HG02885 (cell line): Measurements from ENCODE around the gene RNF180.

Experiments used
- ATAC-seq: cut with Tn5 transposase; IDR thresholded peaks from one replicate; pipeline ENCODE4 v1.9.1; 2021; ENCODE audit warnings: mild to moderate bottlenecking; ENCODE audit not compliant: unreplicated experiment, poor library complexity

The RNF180 gene, protein sequence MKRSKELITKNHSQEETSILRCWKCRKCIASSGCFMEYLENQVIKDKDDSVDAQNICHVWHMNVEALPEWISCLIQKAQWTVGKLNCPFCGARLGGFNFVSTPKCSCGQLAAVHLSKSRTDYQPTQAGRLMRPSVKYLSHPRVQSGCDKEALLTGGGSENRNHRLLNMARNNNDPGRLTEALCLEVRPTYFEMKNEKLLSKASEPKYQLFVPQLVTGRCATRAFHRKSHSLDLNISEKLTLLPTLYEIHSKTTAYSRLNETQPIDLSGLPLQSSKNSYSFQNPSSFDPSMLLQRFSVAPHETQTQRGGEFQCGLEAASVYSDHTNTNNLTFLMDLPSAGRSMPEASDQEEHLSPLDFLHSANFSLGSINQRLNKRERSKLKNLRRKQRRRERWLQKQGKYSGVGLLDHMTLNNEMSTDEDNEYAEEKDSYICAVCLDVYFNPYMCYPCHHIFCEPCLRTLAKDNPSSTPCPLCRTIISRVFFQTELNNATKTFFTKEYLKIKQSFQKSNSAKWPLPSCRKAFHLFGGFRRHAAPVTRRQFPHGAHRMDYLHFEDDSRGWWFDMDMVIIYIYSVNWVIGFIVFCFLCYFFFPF

DNA sequence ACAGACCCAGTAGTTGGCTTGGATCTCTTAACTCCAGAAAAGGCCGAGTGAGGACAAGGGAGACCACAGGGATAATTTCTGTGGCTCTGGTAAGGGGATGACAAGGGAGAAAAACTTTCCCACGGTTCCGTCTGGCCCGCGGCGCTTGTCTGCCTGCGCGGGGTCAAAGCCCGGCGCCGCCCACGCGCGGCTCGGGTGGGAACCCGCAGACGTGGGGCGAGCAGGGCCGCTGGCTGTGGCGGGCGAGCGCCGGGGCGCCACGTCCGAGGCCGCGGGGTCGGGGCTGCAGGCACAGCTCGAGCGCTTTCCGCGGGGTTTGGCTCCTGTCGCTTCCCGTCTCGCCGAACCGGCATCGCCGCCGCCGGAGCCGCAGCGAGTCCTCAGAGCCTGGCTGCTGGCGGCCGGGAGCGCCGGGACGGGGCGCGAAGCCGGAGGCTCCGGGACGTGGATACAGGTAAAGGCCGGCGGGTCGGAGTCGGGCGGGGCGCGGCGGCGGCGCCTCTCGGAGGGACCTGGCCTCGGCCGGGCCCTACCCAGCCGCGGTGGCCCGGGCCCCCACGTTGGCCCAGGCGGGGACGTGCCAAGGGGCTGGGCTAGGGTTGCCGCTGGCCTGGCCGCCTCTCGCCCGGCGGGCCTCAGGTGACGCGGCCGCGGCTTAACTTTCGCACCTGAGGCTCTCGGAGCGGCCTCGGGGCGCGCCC lies at the start of gene RNF180:
RNF180 (plus strand) TSS at position 344 of the 701 bp plus-strand sequence. CDS start 34,965 bp downstream, outside the sequence.
- no peak for ATAC-seq

DNA sequence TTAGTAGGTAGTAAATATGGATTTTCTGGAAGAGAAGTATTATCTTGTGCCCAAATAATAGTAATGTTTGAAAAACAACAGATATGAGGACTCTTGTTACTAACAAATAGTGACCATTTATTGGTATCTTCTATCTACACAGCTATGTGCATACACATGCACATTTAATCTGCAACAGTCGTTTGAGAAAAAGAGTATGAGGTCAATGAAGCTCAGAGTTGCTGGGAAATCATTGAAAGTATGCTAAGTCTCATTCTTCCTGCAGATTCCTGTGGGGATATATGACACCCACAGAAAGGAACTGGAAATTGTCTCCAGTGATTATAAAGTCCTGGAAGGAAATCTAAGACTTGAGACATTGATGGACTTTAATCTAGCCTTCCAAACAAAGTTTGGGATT lies 40.1 kb upstream of the RNF180 start:
- no peak for ATAC-seq

DNA sequence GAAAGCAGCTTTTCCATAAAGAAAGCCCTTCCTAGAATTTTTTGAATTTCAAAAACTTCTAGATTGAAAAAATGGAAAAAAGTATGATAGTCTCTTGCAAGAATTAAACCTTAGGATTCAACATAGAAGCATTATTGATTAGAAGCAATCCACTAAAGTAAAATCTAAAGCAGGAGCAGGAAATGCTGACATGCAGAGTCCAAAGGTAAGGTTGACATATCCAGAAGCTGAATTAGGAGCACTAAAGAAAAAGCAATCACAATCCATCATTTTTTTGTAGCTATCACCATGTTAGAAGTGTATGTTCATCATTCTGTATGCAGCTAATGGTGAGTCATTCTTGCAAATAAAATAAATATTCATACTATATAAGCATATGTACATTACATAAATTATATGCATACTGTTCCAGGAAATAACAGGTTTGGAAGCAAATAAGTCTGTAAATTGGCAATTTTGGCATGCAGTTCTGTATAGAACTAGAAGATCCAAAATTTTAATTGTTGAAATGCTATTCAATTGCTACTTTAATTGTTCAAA lies 39.4 kb upstream of the RNF180 start:
- ATAC-seq: no peak

DNA sequence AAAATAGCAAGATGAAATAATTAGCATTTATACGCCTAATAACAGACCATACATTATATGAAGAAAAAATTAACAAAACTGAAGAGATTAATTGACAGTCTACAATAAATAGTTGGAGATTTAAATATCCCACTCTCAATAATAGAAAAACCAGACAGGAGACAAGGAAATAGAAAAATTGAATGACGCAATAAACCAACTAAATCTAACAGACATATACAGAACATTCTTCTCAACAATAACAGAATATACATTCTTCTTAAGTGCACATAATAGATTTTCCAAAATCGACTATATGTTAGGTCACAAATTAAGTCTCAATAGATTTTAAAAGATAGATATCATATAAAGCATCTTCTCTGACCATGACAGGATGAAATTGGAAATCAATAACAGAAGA lies 25.6 kb upstream of the RNF180 start:
- ATAC-seq: no peak

DNA sequence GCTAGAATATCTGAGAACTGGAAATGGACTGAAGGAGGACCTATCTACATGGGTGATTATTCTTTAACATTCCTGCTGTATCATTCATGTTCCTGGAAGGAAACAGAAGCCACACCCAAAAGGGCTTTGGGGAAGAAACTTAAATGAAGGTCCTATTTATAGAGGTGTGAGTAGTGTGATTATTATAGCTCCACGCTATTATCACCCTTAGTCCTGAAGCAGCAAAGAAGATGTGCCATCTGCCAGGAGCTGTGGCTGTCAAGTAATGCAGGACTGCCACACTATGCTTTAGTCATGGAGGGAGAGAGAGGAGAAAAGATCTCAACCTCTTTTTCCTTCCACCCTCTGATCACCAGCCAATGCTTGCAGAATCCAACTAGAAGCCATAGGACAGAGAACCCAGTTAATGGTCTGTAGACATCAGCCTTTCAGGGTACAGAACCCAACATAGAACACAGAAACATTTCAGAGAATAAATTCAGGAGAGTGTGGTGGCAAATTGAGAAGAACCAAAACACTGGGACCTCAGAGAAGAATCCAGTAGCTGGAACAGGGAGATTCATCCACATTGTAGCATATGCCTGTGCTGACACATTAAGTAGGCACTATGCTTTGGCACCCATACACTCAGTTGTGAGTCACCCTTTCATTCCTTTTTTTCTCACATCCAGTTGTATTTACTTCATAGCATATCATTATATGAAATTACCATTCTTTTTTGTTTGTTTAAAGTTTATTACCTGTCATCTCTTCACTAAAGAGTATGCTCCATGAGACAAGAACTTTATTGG lies 21.0 kb upstream of the RNF180 start:
- no peak for ATAC-seq

DNA sequence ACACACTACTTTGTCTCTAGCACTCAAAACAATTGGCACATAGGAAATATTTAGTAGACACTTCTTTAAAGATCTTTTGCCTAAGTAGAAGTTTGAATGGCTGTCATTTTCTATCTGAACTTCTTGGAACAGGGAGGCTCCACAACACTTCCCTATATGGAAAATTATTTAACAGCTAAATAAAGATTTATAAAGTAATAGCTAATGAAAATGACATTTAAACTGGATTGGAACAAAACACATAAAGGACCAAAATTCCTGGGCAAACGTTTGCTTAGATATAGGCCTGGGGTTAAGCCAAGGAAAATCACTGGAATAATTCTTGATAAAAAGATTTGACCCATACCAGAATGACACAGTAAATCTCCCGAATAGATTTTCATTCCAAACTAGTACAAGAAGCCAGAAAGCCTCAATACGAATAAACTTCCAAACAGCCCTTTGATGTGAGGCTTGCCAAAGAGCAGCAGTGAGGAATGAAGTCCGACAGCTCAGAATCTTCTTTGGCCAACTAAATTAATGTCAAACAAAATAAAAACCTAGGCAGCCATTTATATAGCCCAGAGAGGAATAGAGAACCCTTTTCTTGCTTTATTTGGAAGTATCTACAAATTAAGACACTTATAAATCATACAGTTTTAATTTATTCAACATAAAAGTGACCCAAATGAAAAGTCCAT lies 20.3 kb upstream of the RNF180 start:
- no peak for ATAC-seq

DNA sequence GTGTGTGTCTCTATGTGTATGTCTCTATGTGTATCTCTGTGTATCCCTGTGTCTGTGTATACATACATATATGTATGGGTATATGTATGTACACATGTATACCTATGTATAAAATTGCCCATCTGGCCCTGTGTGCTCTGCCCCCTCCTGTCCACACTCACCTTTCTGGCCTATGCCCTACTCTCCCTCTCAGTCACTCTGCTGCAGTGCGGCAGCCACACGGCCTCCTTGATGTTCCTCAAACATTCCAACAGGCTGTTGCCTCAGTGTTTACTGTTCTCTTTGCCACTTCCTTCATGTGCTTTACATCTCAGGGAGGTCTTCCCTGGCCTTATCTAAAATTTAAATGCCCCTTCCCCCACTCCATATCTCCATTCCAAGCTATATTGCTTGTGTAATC lies 18.3 kb upstream of the RNF180 start:
- ATAC-seq: no peak

DNA sequence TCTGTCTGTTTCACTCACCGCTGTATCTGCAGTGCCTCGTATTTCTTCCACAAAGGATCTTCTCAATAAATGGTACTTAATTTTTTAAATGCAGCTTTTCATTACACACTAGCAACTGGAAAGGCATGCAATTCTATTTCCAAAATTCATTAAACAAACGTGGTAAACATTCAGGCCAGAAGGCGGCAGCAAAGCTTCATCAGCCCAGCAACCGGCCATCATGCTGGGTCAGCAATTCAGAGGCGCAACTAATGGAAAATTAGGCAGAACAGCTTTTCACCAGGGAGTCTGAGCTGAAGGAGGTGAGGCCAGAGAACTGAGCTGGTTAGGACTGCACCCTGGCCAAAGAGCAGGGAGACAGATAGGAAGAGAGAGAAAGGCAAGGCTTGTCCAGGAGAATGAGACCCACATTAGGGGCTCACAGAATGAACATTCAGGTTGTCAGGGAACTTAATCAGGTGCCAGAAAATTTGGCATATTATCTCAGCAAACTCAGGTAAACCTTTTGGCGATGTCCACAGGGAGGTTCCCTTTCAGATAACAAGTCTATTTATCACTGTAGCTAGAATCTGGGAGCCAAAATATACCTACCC lies 17.7 kb upstream of the RNF180 start:
- peak; percentile 58 for ATAC-seq

DNA sequence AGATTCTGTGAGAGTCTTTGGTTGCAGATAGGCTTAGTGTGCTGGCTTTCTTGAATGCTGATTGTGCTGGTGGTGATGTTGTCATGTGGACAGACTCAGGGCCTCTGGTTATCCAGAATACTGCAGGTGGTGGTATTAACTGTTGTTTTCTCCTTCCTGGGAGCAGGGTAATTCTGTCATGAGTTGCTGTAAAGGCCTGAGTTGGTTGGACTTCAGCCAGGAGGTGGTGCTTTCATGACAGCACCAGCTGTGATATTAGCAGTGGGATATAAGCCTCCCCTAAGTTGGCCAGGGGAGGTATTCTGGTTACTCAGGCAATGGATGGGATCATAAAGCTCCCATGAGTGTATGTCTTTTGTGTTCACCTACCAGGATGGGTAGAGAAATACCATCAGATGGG lies 16.4 kb upstream of the RNF180 start:
- no peak for ATAC-seq

DNA sequence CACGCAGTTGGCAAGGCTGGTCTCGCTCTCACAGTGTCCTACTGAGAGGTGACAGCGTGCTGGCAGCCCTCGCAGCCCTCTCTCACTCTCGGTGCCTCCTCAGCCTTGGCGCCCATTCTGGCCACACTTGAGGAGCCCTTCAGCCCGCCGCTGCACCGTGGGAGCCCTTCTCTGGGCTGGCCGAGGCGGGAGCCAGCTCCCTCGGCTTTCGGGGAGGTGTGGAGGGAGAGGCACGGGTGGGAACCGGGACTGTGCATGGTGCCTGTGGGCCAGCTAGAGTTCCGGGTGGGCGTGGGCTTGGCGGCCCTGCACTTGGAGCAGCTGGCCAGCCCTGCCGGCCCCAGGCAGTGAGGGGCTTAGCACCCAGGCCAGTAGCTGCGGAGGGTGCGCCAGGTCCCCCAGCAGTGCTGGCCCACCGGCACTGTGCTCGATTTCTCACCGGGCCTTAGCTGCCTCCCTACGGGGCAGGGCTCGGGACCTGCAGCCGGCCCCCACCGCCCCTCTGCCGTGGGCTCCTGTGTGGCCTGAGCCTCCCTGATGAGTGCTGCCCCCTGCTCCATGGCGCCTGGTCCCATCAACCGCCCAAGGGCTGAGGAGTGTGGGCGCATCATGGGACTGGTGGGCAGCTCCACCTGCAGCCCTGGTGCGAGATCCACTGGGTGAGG lies 15.7 kb upstream of the RNF180 start:
- no peak for ATAC-seq

DNA sequence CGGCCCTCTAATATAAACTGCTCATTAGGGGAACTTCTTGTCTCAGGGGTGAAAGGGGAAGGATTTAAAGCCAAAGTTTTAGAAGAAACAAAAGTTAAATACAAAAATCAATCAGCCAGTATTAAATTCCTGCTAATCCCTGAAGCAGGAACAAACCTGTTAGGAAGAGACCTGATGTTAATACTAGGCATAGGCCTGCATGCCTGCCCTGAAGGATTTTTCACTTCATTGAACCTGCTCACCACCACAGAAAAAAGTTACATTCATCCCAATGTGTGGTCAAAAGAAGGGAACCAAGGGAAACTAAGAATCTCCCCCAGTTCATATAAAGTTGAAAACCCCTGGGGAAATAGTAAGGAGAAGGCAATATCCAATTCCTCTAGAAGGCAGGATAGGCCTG lies 9.4 kb upstream of the RNF180 start:
- ATAC-seq: no peak

DNA sequence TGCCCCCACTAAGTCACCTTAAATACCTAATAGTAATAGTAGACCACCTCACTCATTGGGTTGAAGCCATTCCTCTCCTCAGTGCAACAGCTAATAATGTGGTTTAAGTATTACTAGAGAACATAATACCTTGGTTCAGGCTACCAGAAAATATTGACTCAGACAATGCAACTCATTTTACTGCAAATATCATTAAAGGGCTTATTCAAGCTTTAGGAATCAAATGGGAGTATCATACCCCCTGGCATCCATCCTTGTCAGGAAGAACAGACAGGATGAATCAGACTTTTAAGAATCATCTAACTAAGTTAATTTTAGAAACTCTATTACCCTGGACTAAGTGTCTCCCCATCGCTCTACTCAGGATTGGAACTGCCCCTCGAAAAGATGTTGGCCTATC lies 6.8 kb upstream of the RNF180 start:
- no peak for ATAC-seq

DNA sequence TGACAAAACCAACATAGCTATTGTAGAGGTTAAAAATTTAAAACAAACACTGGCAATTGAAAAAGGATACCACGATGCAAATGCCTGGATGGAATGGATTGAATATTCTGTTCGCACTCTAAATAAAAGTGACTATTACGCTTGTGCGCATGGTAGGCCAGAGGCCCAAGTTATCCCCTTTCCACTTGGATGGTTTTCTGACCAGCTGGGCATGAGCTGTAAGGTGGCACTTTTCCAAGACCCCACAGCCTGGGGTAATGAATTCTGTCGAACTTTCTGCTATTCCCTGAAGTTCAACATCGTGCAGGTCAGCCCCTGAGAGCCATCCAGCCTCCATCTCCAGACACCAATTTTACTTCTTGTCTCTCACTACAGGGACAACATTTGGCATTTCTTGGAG lies 5.4 kb upstream of the RNF180 start:
- ATAC-seq: no peak

DNA sequence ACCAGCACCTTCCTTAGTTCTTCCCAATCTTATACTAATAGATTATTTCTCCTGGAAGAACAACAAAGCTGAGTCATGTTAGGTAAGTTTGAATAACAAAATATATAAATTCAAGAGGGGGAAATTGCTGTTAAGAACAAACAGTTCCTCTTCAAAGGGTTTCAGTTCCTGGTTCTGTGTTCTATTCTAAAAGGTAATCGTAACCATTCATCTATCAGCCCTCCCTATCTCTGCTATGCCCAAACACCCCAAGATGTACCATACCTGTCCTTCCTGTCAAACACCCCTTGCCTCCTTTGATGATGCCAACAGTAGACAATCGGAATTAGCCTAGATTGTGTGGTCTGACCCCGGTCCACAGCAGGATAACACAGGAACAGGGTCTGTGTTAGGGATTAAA lies 4.2 kb upstream of the RNF180 start:
- ATAC-seq: no peak

DNA sequence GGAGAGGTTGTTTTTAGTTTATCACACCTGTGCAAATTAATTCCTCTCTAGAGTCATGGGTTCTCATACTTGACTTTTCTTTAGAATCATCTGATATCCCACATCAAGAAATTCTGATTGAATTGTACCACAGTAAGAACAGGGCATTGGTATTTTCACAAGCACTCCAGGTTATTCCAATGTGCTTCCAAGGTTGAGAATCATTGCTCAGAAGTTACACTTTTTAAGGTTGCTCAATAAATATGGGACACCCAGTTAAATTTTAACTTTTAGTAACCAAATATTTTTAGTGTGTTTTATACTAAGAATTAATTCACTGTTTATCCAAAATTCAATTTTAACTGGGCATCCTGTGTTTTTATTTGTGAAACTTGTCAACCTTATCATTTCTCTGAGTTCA lies 2.5 kb upstream of the RNF180 start:
- no peak for ATAC-seq

DNA sequence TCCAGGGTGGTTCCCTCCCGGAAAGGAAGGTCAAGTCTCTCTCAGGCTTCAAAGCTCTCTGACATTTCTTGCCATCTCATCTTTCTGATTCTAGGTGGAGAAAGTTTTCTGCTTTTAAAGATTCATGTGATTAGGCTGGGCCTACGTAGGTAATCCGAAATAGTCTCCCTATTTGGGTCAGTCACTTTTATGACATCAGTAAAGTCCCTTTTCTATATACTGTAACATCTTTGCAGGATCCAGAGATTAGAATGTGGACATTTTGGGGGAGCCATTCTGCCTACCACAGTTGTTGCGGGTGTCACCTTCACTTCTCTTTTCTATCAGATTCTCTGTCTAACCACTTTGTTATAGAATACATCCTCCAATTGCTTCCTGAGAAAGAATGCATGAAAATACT lies 1.9 kb upstream of the RNF180 start:
- no peak for ATAC-seq

DNA sequence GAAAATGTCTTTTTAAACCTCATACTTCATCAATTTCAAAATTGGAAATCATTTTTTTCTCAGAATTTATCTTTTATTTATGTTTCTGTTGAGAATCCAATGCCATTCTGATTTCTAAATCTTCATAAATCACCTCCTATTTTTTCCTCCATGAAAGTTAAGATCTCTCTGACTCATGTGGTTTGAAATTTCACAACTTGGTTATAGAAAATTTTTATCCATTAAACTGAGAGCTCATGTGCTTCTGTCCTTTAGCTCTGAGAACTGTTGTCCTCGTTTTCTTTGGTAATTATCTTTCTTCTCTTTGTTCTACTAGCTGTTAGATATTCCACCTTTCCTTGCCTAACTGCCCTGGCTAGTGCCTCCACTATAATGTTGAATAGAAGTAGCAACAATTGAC lies 1.5 kb upstream of the RNF180 start:
- ATAC-seq: no peak

DNA sequence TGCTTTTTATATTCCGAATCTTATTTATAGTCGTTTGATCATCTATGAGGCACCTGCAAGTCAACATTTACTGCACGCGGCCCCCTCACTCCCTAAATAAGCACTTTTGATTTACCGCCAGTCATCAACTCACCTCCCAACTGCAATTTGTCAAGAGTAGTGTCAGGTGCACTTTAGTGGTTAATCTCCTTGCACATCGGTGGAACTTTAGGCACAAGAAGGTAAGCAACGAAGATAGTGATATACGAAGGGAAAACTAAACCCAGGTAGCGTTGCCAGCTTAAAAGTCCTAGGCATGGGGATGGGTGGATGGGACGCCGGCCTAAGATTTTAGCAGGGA lies 513 bp upstream of the RNF180 start:
- ATAC-seq: no peak
